ENCODE results near the gene C5.

DNA sequence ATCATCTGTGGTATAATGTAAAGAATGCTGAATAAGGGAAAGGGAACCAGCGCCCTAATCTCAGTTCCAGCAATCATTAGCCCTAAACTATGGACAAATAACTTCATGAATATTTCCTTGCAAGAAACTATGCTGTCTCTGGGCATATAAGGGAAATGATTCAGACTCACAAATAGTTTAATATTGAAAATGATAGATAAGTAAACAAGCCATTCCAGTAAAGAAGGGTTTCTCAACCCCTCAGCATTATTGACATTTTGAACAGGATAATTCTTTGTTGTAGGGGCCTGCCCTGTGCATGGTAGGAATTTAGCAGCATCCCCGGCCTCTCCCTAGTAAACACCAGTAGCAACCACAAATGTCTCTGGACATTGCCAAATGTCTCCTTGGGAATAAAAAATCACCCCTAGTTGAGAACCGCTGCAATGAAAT is 23.8 kb downstream of the C5 start:
- TF ChIP-seq, protein P1, sequence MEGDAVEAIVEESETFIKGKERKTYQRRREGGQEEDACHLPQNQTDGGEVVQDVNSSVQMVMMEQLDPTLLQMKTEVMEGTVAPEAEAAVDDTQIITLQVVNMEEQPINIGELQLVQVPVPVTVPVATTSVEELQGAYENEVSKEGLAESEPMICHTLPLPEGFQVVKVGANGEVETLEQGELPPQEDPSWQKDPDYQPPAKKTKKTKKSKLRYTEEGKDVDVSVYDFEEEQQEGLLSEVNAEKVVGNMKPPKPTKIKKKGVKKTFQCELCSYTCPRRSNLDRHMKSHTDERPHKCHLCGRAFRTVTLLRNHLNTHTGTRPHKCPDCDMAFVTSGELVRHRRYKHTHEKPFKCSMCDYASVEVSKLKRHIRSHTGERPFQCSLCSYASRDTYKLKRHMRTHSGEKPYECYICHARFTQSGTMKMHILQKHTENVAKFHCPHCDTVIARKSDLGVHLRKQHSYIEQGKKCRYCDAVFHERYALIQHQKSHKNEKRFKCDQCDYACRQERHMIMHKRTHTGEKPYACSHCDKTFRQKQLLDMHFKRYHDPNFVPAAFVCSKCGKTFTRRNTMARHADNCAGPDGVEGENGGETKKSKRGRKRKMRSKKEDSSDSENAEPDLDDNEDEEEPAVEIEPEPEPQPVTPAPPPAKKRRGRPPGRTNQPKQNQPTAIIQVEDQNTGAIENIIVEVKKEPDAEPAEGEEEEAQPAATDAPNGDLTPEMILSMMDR (IDR thresholded peaks at IDR 0.05; ENCODE audit: insufficient read depth, low read length) = no peak
- TF ChIP-seq POLR2AphosphoS5 (IDR thresholded peaks at IDR 0.05; ENCODE audit: low read depth) (no peak), SPI1 (IDR thresholded peaks at IDR 0.05; ENCODE audit: borderline replicate concordance, low read depth) (no peak), GABPA (IDR thresholded peaks at IDR 0.05; ENCODE audit: low read depth) (no peak)
- TF ChIP-seq, protein P2, sequence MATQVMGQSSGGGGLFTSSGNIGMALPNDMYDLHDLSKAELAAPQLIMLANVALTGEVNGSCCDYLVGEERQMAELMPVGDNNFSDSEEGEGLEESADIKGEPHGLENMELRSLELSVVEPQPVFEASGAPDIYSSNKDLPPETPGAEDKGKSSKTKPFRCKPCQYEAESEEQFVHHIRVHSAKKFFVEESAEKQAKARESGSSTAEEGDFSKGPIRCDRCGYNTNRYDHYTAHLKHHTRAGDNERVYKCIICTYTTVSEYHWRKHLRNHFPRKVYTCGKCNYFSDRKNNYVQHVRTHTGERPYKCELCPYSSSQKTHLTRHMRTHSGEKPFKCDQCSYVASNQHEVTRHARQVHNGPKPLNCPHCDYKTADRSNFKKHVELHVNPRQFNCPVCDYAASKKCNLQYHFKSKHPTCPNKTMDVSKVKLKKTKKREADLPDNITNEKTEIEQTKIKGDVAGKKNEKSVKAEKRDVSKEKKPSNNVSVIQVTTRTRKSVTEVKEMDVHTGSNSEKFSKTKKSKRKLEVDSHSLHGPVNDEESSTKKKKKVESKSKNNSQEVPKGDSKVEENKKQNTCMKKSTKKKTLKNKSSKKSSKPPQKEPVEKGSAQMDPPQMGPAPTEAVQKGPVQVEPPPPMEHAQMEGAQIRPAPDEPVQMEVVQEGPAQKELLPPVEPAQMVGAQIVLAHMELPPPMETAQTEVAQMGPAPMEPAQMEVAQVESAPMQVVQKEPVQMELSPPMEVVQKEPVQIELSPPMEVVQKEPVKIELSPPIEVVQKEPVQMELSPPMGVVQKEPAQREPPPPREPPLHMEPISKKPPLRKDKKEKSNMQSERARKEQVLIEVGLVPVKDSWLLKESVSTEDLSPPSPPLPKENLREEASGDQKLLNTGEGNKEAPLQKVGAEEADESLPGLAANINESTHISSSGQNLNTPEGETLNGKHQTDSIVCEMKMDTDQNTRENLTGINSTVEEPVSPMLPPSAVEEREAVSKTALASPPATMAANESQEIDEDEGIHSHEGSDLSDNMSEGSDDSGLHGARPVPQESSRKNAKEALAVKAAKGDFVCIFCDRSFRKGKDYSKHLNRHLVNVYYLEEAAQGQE (IDR thresholded peaks at IDR 0.05; ENCODE audit: insufficient replicate concordance, low read depth) = no peak
